RCC 7860 (cell line): ENCODE results near the gene BMF.
"Not testable (repeated sequence)": the region's sequence is repeated elsewhere in the genome, so short reads cannot be mapped to it uniquely, and the experiment has no call there.

ENCODE experiments used
- DNase-seq: peaks from one replicate; pipeline ENCODE4 v3.0.0-alpha.2; 2015; ENCODE audit warnings: low spot score
- FAIRE-seq: peaks from 2 replicates; lab custom pipeline; 2012; peaks lifted over from hg19 to GRCh38; lab: Jason Lieb, UNC

BMF gene

DNA sequence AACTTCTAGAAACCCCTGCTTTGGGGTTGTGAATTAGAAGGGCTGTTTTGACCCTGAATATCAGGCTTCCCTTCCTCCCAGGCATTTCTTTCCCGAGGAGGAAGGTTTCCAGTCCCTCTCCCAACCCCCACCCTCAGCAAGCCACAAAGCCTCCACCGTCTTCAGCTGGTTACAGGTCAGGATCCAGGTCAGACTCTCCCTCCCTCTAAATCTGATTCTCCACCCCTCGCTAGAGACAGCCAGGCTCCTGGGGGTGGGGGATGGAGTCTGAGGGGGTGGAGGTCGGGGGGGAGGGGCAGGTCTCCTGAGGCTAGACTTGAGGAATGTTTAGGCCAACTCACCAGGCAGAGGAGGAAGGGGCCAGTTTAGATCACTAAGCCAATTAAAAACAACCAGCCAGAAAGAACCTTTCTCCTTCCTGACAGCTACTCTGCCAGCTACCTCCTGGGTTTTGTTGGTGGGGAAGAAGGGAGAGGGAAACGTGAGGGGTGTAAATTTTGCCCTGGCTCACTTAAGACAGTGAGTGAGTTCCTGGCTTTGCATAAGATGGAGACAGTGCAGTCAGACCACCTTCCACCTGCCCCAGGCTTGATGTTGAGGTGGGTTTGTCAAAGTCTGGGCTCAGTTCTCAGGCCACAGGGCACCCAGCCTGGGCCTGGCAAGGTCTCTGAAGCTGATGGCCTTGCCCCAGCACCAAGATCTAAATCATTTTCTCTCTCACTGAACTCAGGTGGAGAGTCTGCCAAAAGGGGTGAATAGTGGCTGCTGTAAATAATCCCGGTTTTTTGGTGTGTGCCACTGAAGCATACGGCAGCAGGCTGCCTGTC, 19.5 kb downstream of the BMF start:
- DNase-seq (peak; percentile 53), FAIRE-seq (no peak)

DNA sequence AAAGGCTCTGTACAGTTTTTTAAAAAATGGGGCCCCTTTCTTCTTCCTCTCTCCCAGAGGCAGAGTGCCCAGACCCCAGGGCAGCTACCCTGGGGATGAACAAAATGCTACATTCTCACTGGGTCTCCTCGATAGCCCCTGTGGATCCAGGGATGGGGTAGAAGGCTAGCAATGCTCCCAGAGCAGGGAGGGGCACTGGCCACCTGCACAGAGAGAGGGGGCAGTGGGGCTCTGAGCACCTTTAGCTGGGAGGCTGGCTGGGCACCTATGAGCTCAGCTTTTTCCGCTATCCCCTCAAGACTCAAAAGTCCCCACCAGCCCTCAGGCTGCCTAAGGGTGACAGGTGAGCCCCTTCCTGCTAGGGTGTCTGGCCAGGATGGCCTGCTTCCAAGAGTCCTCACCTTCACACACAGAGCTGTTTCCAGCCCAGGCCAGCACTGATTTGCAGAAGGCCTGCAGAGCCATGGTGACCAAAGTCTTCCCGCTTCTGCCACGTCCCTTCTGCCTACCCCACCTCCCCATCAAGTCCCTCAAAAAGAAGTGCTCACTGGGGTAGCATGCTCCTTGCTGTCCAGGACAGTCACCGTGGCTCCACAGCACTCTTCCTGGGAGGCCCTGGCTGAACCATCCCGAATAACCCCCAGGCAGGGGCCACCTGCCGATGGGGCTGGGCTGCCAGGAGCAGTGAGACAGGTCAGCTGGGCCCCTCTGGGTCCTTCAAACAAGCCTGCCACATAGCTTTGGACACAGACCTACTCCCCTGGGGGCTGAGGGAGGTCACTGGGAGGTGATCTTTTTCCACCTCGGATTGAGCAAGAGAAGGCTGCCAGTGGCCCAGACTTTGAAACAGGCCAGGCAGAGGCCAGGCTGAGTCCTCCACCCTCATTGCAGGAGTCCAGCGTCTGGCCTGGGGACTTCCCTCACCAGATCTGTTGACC, 20.4 kb downstream of the BMF start:
- DNase-seq = peak; percentile 5
- no peak for FAIRE-seq

GRCh38 chr15:40087068-40087810, 21.4 kb downstream of the BMF start:
- DNase-seq = no peak
- no peak for FAIRE-seq

GRCh38 chr15:40085266-40085665, 23.4 kb downstream of the BMF start:
- no peak for FAIRE-seq

DNA sequence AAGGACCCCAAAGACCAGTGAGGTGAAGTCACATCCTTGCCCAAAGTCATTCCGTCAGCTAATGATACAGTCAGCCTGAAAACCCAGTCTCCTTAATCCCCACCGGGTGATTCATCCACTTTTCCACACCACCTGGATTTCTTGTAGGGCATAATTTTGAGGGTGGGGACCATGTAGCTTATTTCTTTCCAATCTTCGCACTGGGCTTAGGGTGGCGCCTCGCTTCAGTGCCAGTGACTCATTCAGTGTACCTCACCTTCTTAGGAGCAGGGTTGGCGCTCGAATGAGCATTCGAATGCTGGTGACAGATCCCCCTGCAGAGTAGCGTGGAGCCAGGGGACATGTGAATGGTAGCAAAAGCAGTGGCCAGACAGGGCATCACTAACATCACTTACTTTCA, 24.0 kb downstream of the BMF start:
- FAIRE-seq (no peak), DNase-seq (peak; percentile 17)

More at GRCh38 chr15:40085266-40085665, 23.4 kb downstream of the BMF start:
- no peak for DNase-seq

- DNase-seq (no peak), FAIRE-seq (no peak)
Measured at GRCh38 chr15:40082195-40082883, 26.3 kb downstream of the BMF start.

DNA sequence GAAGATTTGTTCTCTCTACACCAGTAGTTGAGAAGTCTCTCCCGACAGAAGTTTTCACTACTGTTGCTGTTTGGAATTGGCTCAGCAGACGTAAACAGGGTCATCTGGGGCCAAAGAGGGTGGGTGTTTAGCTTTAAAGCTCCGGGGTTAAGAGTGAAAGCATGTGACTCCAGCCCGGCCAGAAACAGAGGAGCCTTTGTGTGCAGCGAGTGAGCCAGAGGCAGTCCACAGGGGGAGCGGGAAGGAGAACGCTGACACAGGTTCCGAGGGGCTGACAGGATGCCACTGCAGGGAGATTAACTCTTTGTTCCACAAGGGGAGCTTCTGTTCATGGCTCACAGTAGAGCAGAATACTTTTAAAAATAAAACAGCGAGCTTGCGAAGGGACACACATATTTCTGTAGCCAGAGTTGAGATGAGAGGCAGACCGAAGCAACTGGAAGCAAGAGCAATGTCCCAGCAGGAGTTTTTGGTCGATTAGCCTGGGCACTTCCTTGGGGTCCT, 26.9 kb downstream of the BMF start:
- FAIRE-seq = no peak
- DNase-seq = no peak

DNA sequence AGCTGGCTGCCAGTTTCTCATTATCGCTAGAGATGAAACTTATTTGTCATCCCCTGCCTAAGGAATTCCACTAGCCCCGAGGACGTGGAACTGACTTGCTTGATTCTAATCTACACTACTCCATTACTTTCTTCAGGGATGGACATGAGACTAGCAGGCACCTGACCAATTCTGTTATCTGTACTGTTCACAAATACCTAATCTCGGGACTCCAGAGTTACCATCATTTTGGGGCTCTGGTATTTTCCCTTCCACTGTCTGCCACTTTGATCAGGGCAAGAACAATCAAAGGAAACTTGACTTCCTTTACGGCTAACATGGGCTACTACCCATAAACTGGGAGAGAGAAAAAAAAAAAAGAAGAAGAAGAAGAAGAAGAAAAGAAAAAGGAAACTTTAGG, 27.8 kb downstream of the BMF start:
- no peak for DNase-seq
- no peak for FAIRE-seq

GRCh38 chr15:40080104-40080503, 28.6 kb downstream of the BMF start:
- no peak for FAIRE-seq

GRCh38 chr15:40079456-40079855, 29.2 kb downstream of the BMF start:
- no peak for FAIRE-seq

More at GRCh38 chr15:40080104-40080503, 28.6 kb downstream of the BMF start:
- DNase-seq = no peak

DNA sequence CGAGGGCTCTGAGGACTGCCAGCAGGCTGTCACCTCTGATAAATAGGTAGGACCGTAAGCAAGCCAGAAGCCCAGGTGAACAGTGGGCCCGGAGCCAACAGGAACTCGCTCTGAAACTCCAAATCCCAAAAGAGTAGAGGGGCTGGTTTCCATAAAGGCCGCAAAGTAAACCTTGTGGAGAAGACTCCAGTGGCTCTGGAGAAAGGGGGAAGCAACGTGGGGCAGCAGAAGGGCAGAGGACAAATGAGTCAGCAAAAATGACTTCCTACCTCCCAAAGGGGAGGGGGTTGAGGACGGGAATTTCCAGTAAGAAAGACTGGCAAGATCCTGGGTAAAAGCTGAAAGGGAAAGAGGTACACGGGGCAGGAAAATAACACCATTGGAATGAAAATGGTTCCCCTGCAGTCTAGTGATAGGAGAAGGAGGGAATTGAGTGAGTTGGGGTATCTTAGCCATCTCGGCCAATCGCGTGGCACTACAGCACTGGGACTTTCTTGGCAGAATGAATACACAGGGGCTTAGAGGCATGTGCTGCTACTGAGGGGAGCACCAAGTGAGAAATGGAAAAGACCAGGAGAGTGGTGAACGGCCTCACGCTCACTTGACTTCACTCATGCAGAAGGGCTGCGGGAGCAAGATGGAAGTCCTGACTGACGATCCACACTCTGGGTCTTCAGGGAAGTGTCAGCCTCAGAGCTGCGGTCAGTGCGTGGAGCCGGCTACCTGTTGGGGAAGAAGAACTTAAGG, 33.2 kb downstream of the BMF start:
- peak; percentile 23 for DNase-seq
- FAIRE-seq = no peak

More at GRCh38 chr15:40079456-40079855, 29.2 kb downstream of the BMF start:
- no peak for DNase-seq

GRCh38 chr15:40074656-40075055, 34.0 kb downstream of the BMF start:
- not testable (repeated sequence) for FAIRE-seq, DNase-seq

GRCh38 chr15:40073716-40074490, 34.8 kb downstream of the BMF start:
- not testable (repeated sequence) for DNase-seq, FAIRE-seq

DNA sequence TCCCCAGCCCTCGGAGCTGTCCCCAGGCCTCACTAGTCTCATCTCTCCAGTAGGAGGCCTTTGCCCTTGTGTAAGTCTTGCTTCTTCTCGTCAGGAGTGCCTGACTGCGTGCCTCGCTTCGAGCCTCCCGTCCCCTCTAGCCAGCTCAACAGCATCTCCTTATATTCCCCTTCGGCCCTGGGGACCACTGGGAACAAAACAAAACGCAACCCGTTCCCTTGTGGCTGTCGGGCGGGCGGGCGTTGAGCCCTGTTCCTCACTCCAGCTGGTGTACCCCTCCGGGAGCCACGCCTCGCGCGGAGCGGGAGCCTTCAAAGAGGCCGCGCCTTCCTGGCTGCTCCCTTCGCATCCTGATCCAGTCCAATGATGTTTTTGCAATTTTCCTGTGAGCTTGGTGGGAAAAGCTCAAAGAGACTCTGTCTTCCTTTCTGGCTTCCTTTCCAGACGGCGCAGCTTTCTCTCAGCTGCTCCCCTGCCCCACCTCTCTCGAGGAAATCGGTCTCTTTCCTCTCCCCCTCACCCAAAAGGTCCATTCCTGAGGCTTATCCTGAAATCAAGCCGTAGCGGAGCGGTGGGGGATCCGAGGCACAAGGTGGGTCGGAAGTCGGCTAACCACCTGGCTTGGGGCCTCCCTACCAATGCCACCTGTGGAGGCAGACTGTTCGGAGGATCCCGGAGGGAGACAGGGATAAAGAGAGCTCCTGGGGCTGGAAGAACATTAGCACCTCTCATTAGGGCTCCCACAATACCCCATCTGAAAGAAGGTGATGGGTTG, 36.3 kb downstream of the BMF start:
- no peak for DNase-seq
- FAIRE-seq = no peak

GRCh38 chr15:40070608-40071218, 38.0 kb downstream of the BMF start:
- no peak for FAIRE-seq
- no peak for DNase-seq

- DNase-seq (no peak), FAIRE-seq (no peak)
Measured at GRCh38 chr15:40070166-40070557, 38.5 kb downstream of the BMF start.
